A673 (cell line): ENCODE measurements around the gene SMG7. TPM values are rescaled to one million over a fixed set of nuclear protein-coding genes. Genes with fewer than 3 reads are reported as not detected.

Experiments
- BruUV-seq: library from RNA; stranded (reverse); fragments of 400-500 nt; replicated peaks from 2 replicates; lab custom pipeline; 2021; lab: Mats Ljungman, UMichigan
- CTCF ChIA-PET: fragments of 300-600 bp; sonication (Branson Sonifier 250); formaldehyde crosslinking; loops from one replicate; lab custom pipeline; 2022; ENCODE audit warnings: antibody characterized with exemption; lab: Charles Lee
- POLR2A ChIA-PET: fragments of 300-600 bp; sonication (Branson Sonifier 250); formaldehyde crosslinking; loops from one replicate; lab custom pipeline; 2022; ENCODE audit warnings: antibody characterized with exemption; ENCODE audit not compliant: low non-redundant PET; lab: Charles Lee
- DNase-seq: peaks from one replicate; pipeline ENCODE4 v3.0.0-alpha.2; 2015; ENCODE audit warnings: low spot score
- H3K27ac ChIP-seq: fragments of 200-600 bp; sonication (generic); 2 replicates; pipeline ENCODE4 v1.5.1; 2016; ENCODE audit warnings: mixed run types, low read depth, mild to moderate bottlenecking, mixed read lengths, antibody characterized with exemption, low read length; ENCODE audit not compliant: poor library complexity, severe bottlenecking
- H3K27me3 ChIP-seq: fragments of 200-600 bp; sonication (generic); replicated peaks from 2 replicates; pipeline ENCODE4 v1.6.1; 2017; ENCODE audit warnings: mixed run types, low read depth, mild to moderate bottlenecking, mixed read lengths, antibody characterized with exemption, low read length; ENCODE audit not compliant: insufficient read depth, poor library complexity
- H3K36me3 ChIP-seq: fragments of 200-600 bp; sonication (generic); 2 replicates; pipeline ENCODE4 v1.6.1; 2016; ENCODE audit warnings: mixed run types, mild to moderate bottlenecking, mixed read lengths, antibody characterized with exemption, low read length; ENCODE audit not compliant: insufficient read depth, poor library complexity, severe bottlenecking
- H3K4me1 ChIP-seq: fragments of 200-600 bp; sonication (generic); 2 replicates; pipeline ENCODE4 v1.6.1; 2017; ENCODE audit warnings: mixed run types, mild to moderate bottlenecking, mixed read lengths, antibody characterized with exemption, low read length; ENCODE audit not compliant: insufficient read depth, poor library complexity, severe bottlenecking
- H3K4me3 ChIP-seq: fragments of 200-600 bp; sonication (generic); 2 replicates; pipeline ENCODE4 v1.5.1; 2016; ENCODE audit warnings: low read depth, mixed run types, mild to moderate bottlenecking, mixed read lengths, low read length; ENCODE audit not compliant: poor library complexity, severe bottlenecking
- H3K9me3 ChIP-seq: fragments of 200-600 bp; sonication (generic); 2 replicates; pipeline ENCODE4 v1.6.1; 2016; ENCODE audit warnings: mixed run types, low read depth, mild to moderate bottlenecking, mixed read lengths, antibody characterized with exemption, low read length; ENCODE audit not compliant: poor library complexity, severe bottlenecking
- CTCF ChIP-seq: fragments of 300-800, 200-600 bp; sonication (generic); conservative IDR thresholded peaks from 2 replicates; pipeline ENCODE4 v1.5.1; 2017; ENCODE audit warnings: low read depth, mild to moderate bottlenecking, antibody characterized with exemption, low read length, moderate library complexity, mixed read lengths
- EZH2 ChIP-seq: fragments of 200-600 bp; sonication (generic); IDR thresholded peaks from 2 replicates; pipeline ENCODE4 v1.6.1; 2017; ENCODE audit warnings: borderline replicate concordance, low read depth, mild to moderate bottlenecking, mixed read lengths, antibody characterized with exemption, low read length; ENCODE audit not compliant: poor library complexity, severe bottlenecking
- intact Hi-C: fragments of 100-400 bp; cut with micrococcal nuclease; formaldehyde crosslinking; loops from one replicate; pipeline ENCODE4 v1.10.0; 2022; ENCODE audit not compliant: unreplicated experiment
- total RNA-seq: library from RNA; stranded (reverse); gene quantifications from 2 replicates; pipeline ENCODE4 v1.2.3, GENCODE V29; 2021

SMG7 gene
- total RNA-seq, 1 experiment from 2014 or later = 90.7 TPM

GRCh38 chr1:183484851-183485250, 12.6 kb downstream of the SMG7 start:
- DNase-seq = no peak
- CTCF ChIA-PET = interaction anchor here (0.7 kb wide), 1 partner anchor 12 kb away, joined by 4 read pairs; no protein-coding TSS in a partner anchor
- BruUV-seq = no TSS peak
- Histone ChIP-seq H3K4me1 (peaks cover 15% of the 10 kb centered on the region), H3K36me3 (no peaks in the 10 kb centered on the region), H3K9me3 (no peaks in the 10 kb centered on the region), H3K27ac (no peak overlapping the region), H3K27me3 (no peaks in the 10 kb centered on the region), H3K4me3 (no peak overlapping the region)
- intact Hi-C loops = no loop called here
- TF ChIP-seq EZH2 (no peak), CTCF (no peak)
- POLR2A ChIA-PET = no interaction called here

- no peaks in the 10 kb centered on the region for H3K36me3 ChIP-seq
- no peak for DNase-seq
- ChIA-PET CTCF (no interaction called here), POLR2A (no interaction called here)
- no peak overlapping the region for H3K27ac ChIP-seq
- no peaks in the 10 kb centered on the region for H3K4me1 ChIP-seq
- no TSS peak for BruUV-seq
- no peaks in the 10 kb centered on the region for H3K9me3 ChIP-seq
- no peak overlapping the region for H3K4me3 ChIP-seq
- intact Hi-C loops = no loop called here
- TF ChIP-seq CTCF (no peak), EZH2 (no peak)
- H3K27me3 ChIP-seq = no peaks in the 10 kb centered on the region
Observed at GRCh38 chr1:183487674-183488442, 15.6 kb downstream of the SMG7 start.

GRCh38 chr1:183490932-183491331, 18.6 kb downstream of the SMG7 start:
- Histone ChIP-seq H3K4me3 (no peak overlapping the region), H3K36me3 (no peaks in the 10 kb centered on the region), H3K27ac (no peak overlapping the region), H3K9me3 (no peaks in the 10 kb centered on the region), H3K27me3 (no peaks in the 10 kb centered on the region), H3K4me1 (no peaks in the 10 kb centered on the region)
- POLR2A ChIA-PET = no interaction called here
- CTCF ChIA-PET = no interaction called here
- intact Hi-C loops = no loop called here
- no peak for DNase-seq
- TF ChIP-seq CTCF (no peak), EZH2 (no peak)
- BruUV-seq = no TSS peak
